Heart right ventricle (tissue), 16 donors: ENCODE results near the gene ATP2C2. TPM values are rescaled to one million over a fixed set of nuclear protein-coding genes. Genes with fewer than 3 reads are reported as not detected.

ENCODE experiments used
- ATAC-seq, 8 donors: fragments of 200-7000 bp; cut with Tn5 transposase; one replicate each; pipeline ENCODE4 v1.9.1; 2020; ENCODE audit warnings: mild to moderate bottlenecking in 8 of 8, moderate library complexity in 8 of 8, moderate number of reproducible peaks in 1 of 8
- DNase-seq, 2 donors: peaks; one replicate each; pipeline ENCODE4 v3.0.0-alpha.2; 2020
- H3K27ac ChIP-seq, 10 donors: fragments of 200-600 bp; sonication (generic) in 2 of 10; one replicate each; pipeline versions ENCODE4 v1.5.0 to v1.8.0; 2020 to 2022; ENCODE audit warnings: mild to moderate bottlenecking in 3 of 10
- H3K27me3 ChIP-seq, 7 donors: fragments of 200-600 bp; one replicate each; pipeline ENCODE4 v1.8.0; 2021 to 2022; ENCODE audit warnings: mild to moderate bottlenecking in 2 of 7
- H3K36me3 ChIP-seq, 9 donors: fragments of 200-600 bp; sonication (generic) in 1 of 9; one replicate each; pipeline versions ENCODE4 v1.5.0 to v1.8.0; 2020 to 2022; ENCODE audit warnings: mild to moderate bottlenecking in 2 of 9
- H3K4me1 ChIP-seq, 9 donors: fragments of 200-600 bp; sonication (generic) in 1 of 9; one replicate each; pipeline versions ENCODE4 v1.5.0 to v1.8.0; 2020 to 2022; ENCODE audit warnings: mild to moderate bottlenecking in 4 of 9
- H3K4me3 ChIP-seq, 10 donors: fragments of 200-600 bp; sonication (generic) in 2 of 10; one replicate each; pipeline versions ENCODE4 v1.5.0 to v1.8.0; 2020 to 2022; ENCODE audit warnings: mild to moderate bottlenecking in 7 of 10, moderate library complexity in 2 of 10
- H3K9me3 ChIP-seq, 11 donors: fragments of 200-600 bp in 10 of 11; sonication (generic) in 2 of 11; one replicate each; pipeline versions ENCODE4 v1.5.0 to v1.8.0; 2013 to 2022; ENCODE audit warnings: mild to moderate bottlenecking in 2 of 11, control low read depth in 1 of 11, moderate library complexity in 1 of 11
- WGBS, 2 donors: extraction: QIAGEN DNeasy Blood & Tissue Kit; methylation state at CpG; one replicate each; pipeline ENCODE4 v1.1.7; 2013; ENCODE audit warnings: inconsistent platforms in 1 of 2; 5-methylcytosine and 5-hydroxymethylcytosine counted together
- intact Hi-C, 10 donors: fragments of 100-400 bp; cut with DNase I; formaldehyde crosslinking; loops; one replicate each; pipeline versions ENCODE4 v1.11.1 to v1.14.2; 2022
- polyA plus RNA-seq, 2 donors: library from polyadenylated mRNA; stranded (reverse); fragments of 200-250 nt; gene quantifications; one replicate each; pipeline ENCODE4 v1.2.3, GENCODE V29; 2013
- total RNA-seq, 10 donors: library from RNA; stranded (reverse); fragmentation: NEBNext Ultra II Directional in 3 of 10; extraction: Animal tissue kit (Norgen Biotek cat#: 25700) in 3 of 10; gene quantifications; one replicate each; pipeline versions ENCODE4 v1.2.1 to v1.2.4, GENCODE V29; 2021 to 2023
- TF ChIP-seq, protein P1 (sequence below), 9 donors: fragments of 200-600 bp; sonication (generic) in 2 of 9; IDR thresholded peaks; one replicate each; pipeline versions ENCODE4 v1.5.0 to v1.8.0; 2021 to 2022; ENCODE audit warnings: antibody characterized with exemption in 9 of 9, mild to moderate bottlenecking in 5 of 9, moderate library complexity in 1 of 9
- donor health status: Arrhythmogenic right ventricular cardiomyopathy.
- donor health status: ischemic (EF 13 %, LVEDD 7.1; RV severe dilation, severe dysfunction).
- donor health status: healthy with polysubstance abuse.
- donor health status: DM: no; HTN: yes; CAD: no.
- donor health status: DM: no; HTN: no; CAD: no.
- donor health status: ischemic (EF 25% LVEDD 6.9; RV normal size, moderate dysfunction).
- donor health status: ischemic (EF 25% LVEDD 5.7; RV mildly dilated, moderate dysfunction).
- donor health status: healthy.
- donor health status: DM: yes; HTN: yes; CAD: no.
- donor health status: Ischemic cardiomyopathy.
- donor health status: ischemic (EF 35%, LVEDD 5.7; RV mildly dilated, moderate dysfunction).
- donor health status: nonischemic (EF 11% LVEDD 7.7; RV severe dilation, severe dysfunction).
- donor health status: DM: yes; HTN: yes; CAD: no.
- donor health status: PGD.
- donor health status: ischemic (EF 29% LVEDD 5.4; RV normal size, mild dysfunction).
- donor health status: nonischemic (EF 23%, LVEDD 6.1; RV moderate dilation, normal function).

Gene ATP2C2
- total and polyA plus RNA-seq, 12 donors, result 0.01 TPM; not detected in 11

DNA sequence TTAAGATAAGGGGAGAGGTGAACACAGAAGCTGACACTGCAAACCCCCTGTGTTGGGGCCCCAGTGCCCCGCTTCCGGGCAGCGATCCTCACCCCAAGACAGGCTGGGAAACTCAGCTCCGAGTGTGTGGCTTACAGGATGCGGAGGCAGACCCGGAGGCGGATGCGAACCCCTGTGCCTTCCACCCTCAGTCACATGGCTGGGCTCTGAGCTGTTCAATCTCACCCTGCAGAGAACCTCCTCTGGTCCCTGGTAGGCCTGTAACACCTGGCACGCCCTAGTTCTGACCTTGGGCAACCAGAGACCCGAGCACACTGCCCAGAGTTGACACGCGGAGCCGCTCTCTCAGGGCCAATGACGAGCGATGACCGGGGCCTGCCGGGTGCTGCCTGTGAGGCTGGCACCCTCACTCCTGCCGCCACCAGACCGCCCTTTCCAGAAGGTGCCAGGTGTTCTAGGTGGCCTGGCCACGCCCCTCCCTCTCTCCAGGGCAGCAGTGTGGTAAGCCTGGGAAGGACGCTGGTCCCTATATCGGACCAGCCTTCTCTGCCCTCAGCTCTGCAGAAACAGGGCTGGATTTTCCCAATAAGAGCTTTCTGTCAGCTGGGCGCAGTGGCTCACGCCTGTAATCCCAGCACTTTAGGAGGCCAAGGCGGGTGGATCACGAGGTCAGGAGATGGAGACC is 112.9 kb downstream of the ATP2C2 start:
- H3K27me3 ChIP-seq, result no peaks in the 10 kb centered on the region
- H3K4me1 ChIP-seq, result peaks cover 0 to 21% (median 0%) of the 10 kb centered on the region in 9 donors
- H3K9me3 ChIP-seq, result no peaks in the 10 kb centered on the region
- no peak for DNase-seq
- ATAC-seq, result no peak
- intact Hi-C loops, result loop anchor here in 8 of 10 donors (5.0 to 10.0 kb wide), 8 partner anchors 204 to 656 kb away; partner anchors contain the start of genes NECAB2 (in 4 of the 8), OSGIN1 (in 3 of the 8) and TAF1C (in 2 of the 8)
- H3K36me3 ChIP-seq, result peaks cover 0 to 76% (median 13%) of the 10 kb centered on the region in 9 donors
- WGBS, 2 donors, result 91 to 92% methylated on average over 26 of the region's 26 CpGs
- no peak overlapping the region for H3K4me3 ChIP-seq
- TF ChIP-seq, protein P1, sequence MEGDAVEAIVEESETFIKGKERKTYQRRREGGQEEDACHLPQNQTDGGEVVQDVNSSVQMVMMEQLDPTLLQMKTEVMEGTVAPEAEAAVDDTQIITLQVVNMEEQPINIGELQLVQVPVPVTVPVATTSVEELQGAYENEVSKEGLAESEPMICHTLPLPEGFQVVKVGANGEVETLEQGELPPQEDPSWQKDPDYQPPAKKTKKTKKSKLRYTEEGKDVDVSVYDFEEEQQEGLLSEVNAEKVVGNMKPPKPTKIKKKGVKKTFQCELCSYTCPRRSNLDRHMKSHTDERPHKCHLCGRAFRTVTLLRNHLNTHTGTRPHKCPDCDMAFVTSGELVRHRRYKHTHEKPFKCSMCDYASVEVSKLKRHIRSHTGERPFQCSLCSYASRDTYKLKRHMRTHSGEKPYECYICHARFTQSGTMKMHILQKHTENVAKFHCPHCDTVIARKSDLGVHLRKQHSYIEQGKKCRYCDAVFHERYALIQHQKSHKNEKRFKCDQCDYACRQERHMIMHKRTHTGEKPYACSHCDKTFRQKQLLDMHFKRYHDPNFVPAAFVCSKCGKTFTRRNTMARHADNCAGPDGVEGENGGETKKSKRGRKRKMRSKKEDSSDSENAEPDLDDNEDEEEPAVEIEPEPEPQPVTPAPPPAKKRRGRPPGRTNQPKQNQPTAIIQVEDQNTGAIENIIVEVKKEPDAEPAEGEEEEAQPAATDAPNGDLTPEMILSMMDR (IDR thresholded peaks at IDR 0.05), result no peak
- no peak overlapping the region for H3K27ac ChIP-seq

DNA sequence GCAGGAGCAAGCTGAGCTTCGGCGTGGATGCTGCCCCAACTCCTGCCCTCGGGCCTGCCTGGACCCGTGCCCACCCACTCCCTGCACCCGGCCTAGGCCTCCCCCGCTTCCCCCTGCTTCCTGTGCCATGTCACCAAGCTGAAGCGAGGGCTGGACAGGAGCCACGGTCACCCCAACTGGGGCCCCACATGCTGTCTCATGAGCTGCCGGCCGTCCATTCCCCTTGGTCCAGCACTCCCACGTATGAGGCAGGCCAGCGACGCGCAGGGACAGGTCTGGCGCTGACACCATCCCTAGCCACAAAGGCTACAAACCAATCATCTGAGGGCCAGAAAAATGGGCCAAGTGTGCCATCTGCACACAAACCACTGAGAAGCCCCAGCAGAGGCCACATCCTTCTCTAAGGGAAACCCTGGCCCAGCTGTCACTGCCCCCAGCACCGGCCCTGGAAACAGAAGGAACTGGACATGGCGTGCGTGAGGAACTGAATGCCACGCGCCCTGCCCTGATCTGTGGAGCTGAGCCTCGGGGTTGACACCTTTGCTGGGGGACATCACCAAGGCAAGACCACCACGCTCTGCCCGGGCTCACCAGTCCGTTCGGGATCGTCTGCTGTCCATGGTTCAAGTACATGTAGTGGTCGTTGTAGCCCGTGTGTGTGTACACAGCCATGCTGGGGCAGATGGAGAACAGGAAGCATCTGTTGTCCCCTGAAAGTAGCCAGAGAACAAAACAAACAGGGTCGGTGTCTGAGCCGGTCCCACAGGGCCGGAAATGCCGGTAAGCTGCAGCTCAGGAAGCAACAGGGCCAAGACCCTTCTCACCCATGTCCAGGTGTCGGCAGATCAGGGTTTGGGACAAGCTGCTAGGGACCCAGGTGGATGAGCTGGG is 113.9 kb downstream of the ATP2C2 start:
- intact Hi-C loops, result loop anchor here in 8 of 10 donors (2.0 to 10.0 kb wide), 9 partner anchors 65 to 657 kb away; partner anchors contain the start of genes NECAB2 (in 4 of the 8), OSGIN1 (in 3 of the 8) and TAF1C (in 2 of the 8)
- TF ChIP-seq, protein P1 (IDR thresholded peaks at IDR 0.05), result no peak
- no peak for DNase-seq

DNA sequence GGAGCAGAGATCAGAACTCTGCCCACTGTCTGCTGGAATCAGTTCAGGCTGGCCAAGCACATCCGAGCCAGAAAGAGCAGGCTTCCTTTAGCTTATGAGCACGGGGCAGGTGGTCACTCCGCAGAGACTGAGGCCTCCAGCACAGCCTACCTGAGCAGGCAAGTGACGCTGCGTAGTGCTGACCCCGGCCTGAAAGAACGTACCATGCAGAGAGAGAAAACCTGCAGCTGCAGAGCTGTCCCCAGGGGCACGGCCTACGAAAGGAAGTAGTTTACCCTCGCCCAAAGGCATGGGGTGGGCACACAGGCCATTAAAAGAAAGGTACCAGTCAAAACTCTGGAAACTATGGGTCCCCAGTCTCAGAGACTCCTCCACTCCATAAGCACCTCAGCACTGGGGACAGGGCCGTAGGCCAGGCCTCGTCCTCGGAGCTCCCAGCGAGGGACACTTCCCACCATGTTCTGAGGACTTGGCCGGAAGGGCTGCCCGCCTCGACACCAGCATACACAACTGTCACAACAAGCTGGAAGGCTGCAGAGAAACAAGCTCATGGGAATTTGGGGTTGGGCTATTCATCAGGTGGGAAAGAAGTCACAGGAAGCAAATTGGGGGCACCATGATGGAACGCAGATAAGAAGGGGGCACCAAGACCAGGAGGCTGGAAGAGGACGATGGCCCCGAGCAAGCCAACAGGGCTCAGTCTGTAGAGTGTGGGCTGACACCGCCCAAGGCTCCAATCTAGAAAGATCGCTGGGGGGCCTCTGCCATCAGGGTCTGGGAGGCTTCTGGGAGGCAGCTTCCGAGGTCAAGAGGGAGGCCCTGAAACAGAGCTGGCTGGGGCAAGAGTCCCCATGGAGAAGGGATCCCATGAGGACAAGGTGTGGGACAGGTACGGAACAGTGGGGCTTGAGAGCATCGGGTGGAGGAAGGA is 114.9 kb downstream of the ATP2C2 start:
- H3K27me3 ChIP-seq, result no peaks in the 10 kb centered on the region
- no peaks in the 10 kb centered on the region for H3K9me3 ChIP-seq
- DNase-seq, result no peak
- H3K36me3 ChIP-seq, result peaks cover 0 to 88% (median 13%) of the 10 kb centered on the region in 9 donors
- H3K4me1 ChIP-seq, result peaks cover 0 to 21% (median 0%) of the 10 kb centered on the region in 9 donors
- no peak overlapping the region for H3K4me3 ChIP-seq
- TF ChIP-seq, protein P1 (IDR thresholded peaks at IDR 0.05), result no peak
- no peak for ATAC-seq
- intact Hi-C loops, result loop anchor here in 8 of 10 donors (2.0 to 10.0 kb wide), 9 partner anchors 66 to 658 kb away; partner anchors contain the start of genes NECAB2 (in 4 of the 8), OSGIN1 (in 3 of the 8) and TAF1C (in 2 of the 8)
- WGBS, 2 donors, result 92 to 94% methylated on average over 25 of the region's 25 CpGs
- H3K27ac ChIP-seq, result peak overlapping the region in 1 of 10 donors; percentile 10

More for the DNA sequence above, 113.9 kb downstream of the ATP2C2 start:
- Histone ChIP-seq H3K36me3 (peaks cover 0 to 82% (median 13%) of the 10 kb centered on the region in 9 donors), H3K4me1 (peaks cover 0 to 21% (median 0%) of the 10 kb centered on the region in 9 donors), H3K27ac (no peak overlapping the region), H3K4me3 (no peak overlapping the region), H3K27me3 (no peaks in the 10 kb centered on the region), H3K9me3 (no peaks in the 10 kb centered on the region)
- 75 to 81% methylated on average over 33 of the region's 33 CpGs for WGBS, 2 donors
- ATAC-seq, result peak in 1 of 8 donors; percentile 16
